ENCODE measurements around the gene ANKRD65.
"Not testable (repeated sequence)": the region's sequence is repeated elsewhere in the genome, so short reads cannot be mapped to it uniquely, and the experiment has no call there.

Gene ANKRD65

GRCh38 chr1:1387098-1388077 is 33.7 kb downstream of the ANKRD65 start:
- H3K4me3 ChIP-seq (ENCODE audit: low read length), result no peak overlapping the region
- TF ChIP-seq, protein P1, sequence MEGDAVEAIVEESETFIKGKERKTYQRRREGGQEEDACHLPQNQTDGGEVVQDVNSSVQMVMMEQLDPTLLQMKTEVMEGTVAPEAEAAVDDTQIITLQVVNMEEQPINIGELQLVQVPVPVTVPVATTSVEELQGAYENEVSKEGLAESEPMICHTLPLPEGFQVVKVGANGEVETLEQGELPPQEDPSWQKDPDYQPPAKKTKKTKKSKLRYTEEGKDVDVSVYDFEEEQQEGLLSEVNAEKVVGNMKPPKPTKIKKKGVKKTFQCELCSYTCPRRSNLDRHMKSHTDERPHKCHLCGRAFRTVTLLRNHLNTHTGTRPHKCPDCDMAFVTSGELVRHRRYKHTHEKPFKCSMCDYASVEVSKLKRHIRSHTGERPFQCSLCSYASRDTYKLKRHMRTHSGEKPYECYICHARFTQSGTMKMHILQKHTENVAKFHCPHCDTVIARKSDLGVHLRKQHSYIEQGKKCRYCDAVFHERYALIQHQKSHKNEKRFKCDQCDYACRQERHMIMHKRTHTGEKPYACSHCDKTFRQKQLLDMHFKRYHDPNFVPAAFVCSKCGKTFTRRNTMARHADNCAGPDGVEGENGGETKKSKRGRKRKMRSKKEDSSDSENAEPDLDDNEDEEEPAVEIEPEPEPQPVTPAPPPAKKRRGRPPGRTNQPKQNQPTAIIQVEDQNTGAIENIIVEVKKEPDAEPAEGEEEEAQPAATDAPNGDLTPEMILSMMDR (conservative IDR thresholded peaks at IDR 0.05; ENCODE audit: low read length), result no peak
- DNase-seq (ENCODE audit: low read depth), result no peak

DNA sequence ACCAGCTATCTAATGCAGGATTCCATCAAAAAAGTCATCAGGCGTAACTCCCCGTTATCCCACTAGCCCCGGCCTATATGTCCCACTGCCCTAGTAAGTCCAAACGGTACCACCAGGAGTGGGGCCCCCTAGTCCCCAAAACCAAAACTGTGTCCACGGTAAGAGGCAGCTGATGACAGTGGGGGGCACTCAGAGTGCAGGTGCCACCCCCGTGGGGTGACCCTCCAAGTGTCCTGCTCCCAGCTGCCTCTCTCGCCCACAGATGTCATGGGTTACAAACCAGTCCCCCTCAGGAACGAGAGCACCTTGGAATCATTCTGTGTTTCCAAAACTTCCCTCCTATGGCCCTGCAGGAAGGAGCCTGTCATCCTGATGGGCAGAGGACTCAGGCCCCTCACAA is 35.1 kb downstream of the ANKRD65 start:
- no peak overlapping the region for H3K4me3 ChIP-seq (ENCODE audit: low read length)
- DNase-seq (ENCODE audit: low read depth), result no peak
- TF ChIP-seq, protein P1 (conservative IDR thresholded peaks at IDR 0.05; ENCODE audit: low read length), result no peak

DNA sequence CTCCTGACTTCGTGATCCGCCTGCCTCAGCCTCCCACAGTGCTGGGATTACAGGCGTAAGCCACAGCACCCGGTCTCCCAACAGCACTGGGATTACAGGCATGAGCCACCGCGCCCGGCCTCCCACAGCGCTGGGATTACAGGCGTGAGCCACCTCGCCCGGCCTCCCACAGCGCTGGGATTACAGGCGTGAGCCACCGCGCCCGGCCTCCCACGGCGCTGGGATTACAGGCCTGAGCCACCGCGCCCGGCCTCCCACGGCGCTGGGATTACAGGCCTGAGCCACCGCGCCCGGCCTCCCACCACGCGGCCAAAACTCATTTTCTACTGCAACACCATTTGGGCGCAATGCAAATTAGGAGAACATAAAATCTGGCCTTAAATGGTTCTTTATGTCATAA is 35.7 kb downstream of the ANKRD65 start:
- DNase-seq (ENCODE audit: low read depth); H3K4me3 ChIP-seq (ENCODE audit: low read length): not testable (repeated sequence)

GRCh38 chr1:1381294-1381693 is 39.8 kb downstream of the ANKRD65 start:
- H3K4me3 ChIP-seq (ENCODE audit: low read length), result no peak overlapping the region
- DNase-seq (ENCODE audit: low read depth), result no peak
- TF ChIP-seq, protein P1 (conservative IDR thresholded peaks at IDR 0.05; ENCODE audit: low read length), result no peak

DNA sequence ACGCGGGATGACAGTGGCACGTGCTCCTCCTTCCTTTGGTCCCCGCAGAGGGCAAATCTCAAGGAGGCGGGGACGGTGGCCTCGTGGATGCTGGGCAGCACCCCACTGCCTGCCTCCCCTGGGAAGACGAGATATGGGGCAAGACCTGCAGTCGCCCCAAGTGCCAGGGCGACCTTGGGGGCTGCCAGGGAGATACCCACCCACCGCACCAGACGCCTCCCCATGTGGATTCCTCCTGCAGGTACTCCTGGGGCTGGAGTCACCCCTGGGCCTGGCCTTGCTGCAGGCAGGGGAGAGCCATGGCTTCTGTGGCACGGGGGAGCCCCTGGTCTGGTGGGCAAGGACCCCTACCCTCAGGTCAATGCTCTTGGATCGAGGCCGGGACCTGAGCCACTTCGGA is 40.2 kb downstream of the ANKRD65 start:
- no peak overlapping the region for H3K4me3 ChIP-seq (ENCODE audit: low read length)
- DNase-seq (ENCODE audit: low read depth), result no peak
- TF ChIP-seq, protein P1 (conservative IDR thresholded peaks at IDR 0.05; ENCODE audit: low read length), result no peak

- TF ChIP-seq, protein P1 (conservative IDR thresholded peaks at IDR 0.05; ENCODE audit: low read length), result no peak
- no peak for DNase-seq (ENCODE audit: low read depth)
- H3K4me3 ChIP-seq (ENCODE audit: low read length), result no peak overlapping the region
These were observed 43.4 kb downstream of the ANKRD65 start for GRCh38 chr1:1377540-1378205.

DNA sequence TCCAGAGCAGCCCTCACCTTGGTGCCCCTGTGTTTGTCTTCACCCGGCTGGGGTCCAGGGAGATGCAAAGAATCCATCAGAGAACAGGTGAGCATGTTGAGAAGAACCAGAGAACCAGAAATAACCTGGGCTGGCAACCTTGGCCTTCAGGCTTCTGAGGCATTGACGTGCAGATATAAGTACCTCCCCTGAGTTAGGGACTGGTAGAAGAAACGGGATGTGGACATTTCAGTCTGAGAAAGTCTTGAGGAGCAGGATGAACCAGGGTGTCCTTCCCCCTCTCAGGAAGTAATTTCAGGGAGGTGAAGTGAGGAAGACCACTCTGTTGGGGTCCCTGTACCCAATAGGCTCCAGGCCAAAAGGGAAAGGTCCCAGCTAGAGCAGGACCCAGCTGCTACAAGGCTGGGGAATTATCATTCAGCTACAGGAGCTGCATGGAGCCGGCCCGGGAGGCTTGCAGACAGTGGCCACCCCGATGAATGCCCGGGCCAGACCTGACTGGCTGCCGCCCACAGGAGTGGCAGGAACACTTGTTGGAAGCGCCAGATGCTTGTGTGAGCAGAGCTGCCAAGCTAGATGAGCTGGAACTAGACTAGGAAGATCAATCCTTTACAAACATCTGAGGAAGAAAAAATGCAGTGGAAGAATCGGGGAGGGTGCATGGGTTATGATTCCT is 44.4 kb downstream of the ANKRD65 start:
- no peak for DNase-seq (ENCODE audit: low read depth)
- H3K4me3 ChIP-seq (ENCODE audit: low read length), result no peak overlapping the region; the same call in 1 of the 2 replicates
- TF ChIP-seq, protein P1 (conservative IDR thresholded peaks at IDR 0.05; ENCODE audit: low read length), result no peak

Measured in AG10803 (cell line).